ENCODE results near the gene VAX1. TPM values are rescaled to one million over a fixed set of nuclear protein-coding genes. Genes with fewer than 3 reads are reported as not detected.

VAX1 gene
- total RNA-seq, 3 donors from 2014 or later (not counting 1 experiment from before 2014, with no cell fraction given), result not detected

- Histone ChIP-seq H3K27me3 (ENCODE audit: control insufficient read depth, insufficient read depth, low read length) (peaks cover 49% of the 10 kb centered on the region), H3K4me3 (ENCODE audit: low read length) (no peak overlapping the region), H3K36me3 (ENCODE audit: control insufficient read depth, insufficient read depth, low read length) (no peaks in the 10 kb centered on the region), H3K9me3 (ENCODE audit: control insufficient read depth, insufficient read depth, low read length) (no peaks in the 10 kb centered on the region), H3K27ac (ENCODE audit: low read length) (no peak overlapping the region), H3K4me1 (ENCODE audit: control insufficient read depth, insufficient read depth, low read length) (peaks cover 8% of the 10 kb centered on the region)
- peaks cover 0 to 5% of the 10 kb centered on the region in 2 donors for H3K4me1 Mint-ChIP-seq
- intact Hi-C loops (cut with micrococcal nuclease), result no loop called here
- no peak for DNase-seq
- peaks cover 0 to 3% of the 10 kb centered on the region in 2 donors for H3K9me3 Mint-ChIP-seq
- H3K27me3 Mint-ChIP-seq (ENCODE audit: low read depth in 2 of 2), result peaks cover 56 to 74% of the 10 kb centered on the region in 2 donors
- no peak for ATAC-seq
- no peak overlapping the region for H3K27ac Mint-ChIP-seq
- WGBS (ENCODE audit: insufficient coverage), result 17% methylated on average over 6 of the region's 6 CpGs
- TF ChIP-seq CTCF (IDR thresholded peaks at IDR 0.05), result no peak
- peaks cover 9% of the 10 kb centered on the region for H3K36me3 Mint-ChIP-seq
- H3K4me3 Mint-ChIP-seq, result no peak overlapping the region
Measured at GRCh38 chr10:117159390-117159789, 21.3 kb upstream of the VAX1 start.

- Mint-ChIP-seq H3K9me3 (peaks cover 0 to 3% of the 10 kb centered on the region in 2 donors), H3K36me3 (peaks cover 9% of the 10 kb centered on the region), H3K4me3 (no peak overlapping the region), H3K27ac (no peak overlapping the region), H3K27me3 (ENCODE audit: low read depth in 2 of 2) (peaks cover 54 to 76% of the 10 kb centered on the region in 2 donors), H3K4me1 (peaks cover 0 to 5% of the 10 kb centered on the region in 2 donors)
- Histone ChIP-seq H3K9me3 (ENCODE audit: control insufficient read depth, insufficient read depth, low read length) (no peaks in the 10 kb centered on the region), H3K27me3 (ENCODE audit: control insufficient read depth, insufficient read depth, low read length) (peaks cover 38% of the 10 kb centered on the region), H3K4me1 (ENCODE audit: control insufficient read depth, insufficient read depth, low read length) (peaks cover 2% of the 10 kb centered on the region), H3K36me3 (ENCODE audit: control insufficient read depth, insufficient read depth, low read length) (no peaks in the 10 kb centered on the region), H3K4me3 (ENCODE audit: low read length) (no peak overlapping the region), H3K27ac (ENCODE audit: low read length) (no peak overlapping the region)
- intact Hi-C loops (cut with micrococcal nuclease), result no loop called here
- no peak for TF ChIP-seq CTCF (IDR thresholded peaks at IDR 0.05)
- DNase-seq (no peak), ATAC-seq (no peak)
- WGBS (ENCODE audit: insufficient coverage), result 45% methylated on average over 2 of the region's 2 CpGs
Measured at GRCh38 chr10:117158297-117158696, 20.2 kb upstream of the VAX1 start.

- Histone ChIP-seq H3K27me3 (ENCODE audit: control insufficient read depth, insufficient read depth, low read length) (peaks cover 5% of the 10 kb centered on the region), H3K4me3 (ENCODE audit: low read length) (no peak overlapping the region), H3K36me3 (ENCODE audit: control insufficient read depth, insufficient read depth, low read length) (no peaks in the 10 kb centered on the region), H3K9me3 (ENCODE audit: control insufficient read depth, insufficient read depth, low read length) (no peaks in the 10 kb centered on the region), H3K4me1 (ENCODE audit: control insufficient read depth, insufficient read depth, low read length) (no peaks in the 10 kb centered on the region), H3K27ac (ENCODE audit: low read length) (no peak overlapping the region)
- no peaks in the 10 kb centered on the region for H3K36me3 Mint-ChIP-seq
- no peak for DNase-seq
- intact Hi-C loops (cut with micrococcal nuclease), result no loop called here
- H3K27ac Mint-ChIP-seq, result no peak overlapping the region
- H3K27me3 Mint-ChIP-seq (ENCODE audit: low read depth in 2 of 2), result peaks cover 31 to 55% of the 10 kb centered on the region in 2 donors
- H3K4me1 Mint-ChIP-seq, result no peaks in the 10 kb centered on the region
- H3K9me3 Mint-ChIP-seq, result peaks cover 0 to 3% of the 10 kb centered on the region in 2 donors
- 46% methylated on average over 3 of the region's 3 CpGs for WGBS (ENCODE audit: insufficient coverage)
- H3K4me3 Mint-ChIP-seq, result no peak overlapping the region
- no peak for TF ChIP-seq CTCF (IDR thresholded peaks at IDR 0.05)
- no peak for ATAC-seq
Measured at GRCh38 chr10:117152668-117153067, 14.6 kb upstream of the VAX1 start.

GRCh38 chr10:117148284-117148683, 10.2 kb upstream of the VAX1 start:
- intact Hi-C loops (cut with micrococcal nuclease), result no loop called here
- Mint-ChIP-seq H3K9me3 (no peaks in the 10 kb centered on the region), H3K27me3 (ENCODE audit: low read depth in 2 of 2) (peaks cover 28 to 38% of the 10 kb centered on the region in 2 donors), H3K4me1 (no peaks in the 10 kb centered on the region), H3K36me3 (no peaks in the 10 kb centered on the region), H3K4me3 (no peak overlapping the region), H3K27ac (no peak overlapping the region)
- DNase-seq (no peak), ATAC-seq (no peak)
- H3K36me3 ChIP-seq (ENCODE audit: control insufficient read depth, insufficient read depth, low read length), result no peaks in the 10 kb centered on the region
- 79% methylated on average over 2 of the region's 3 CpGs for WGBS (ENCODE audit: insufficient coverage)
- no peak overlapping the region for H3K27ac ChIP-seq (ENCODE audit: low read length)
- no peak for TF ChIP-seq CTCF (IDR thresholded peaks at IDR 0.05)
- no peaks in the 10 kb centered on the region for H3K9me3 ChIP-seq (ENCODE audit: control insufficient read depth, insufficient read depth, low read length)
- no peaks in the 10 kb centered on the region for H3K27me3 ChIP-seq (ENCODE audit: control insufficient read depth, insufficient read depth, low read length)
- no peak overlapping the region for H3K4me3 ChIP-seq (ENCODE audit: low read length)
- no peaks in the 10 kb centered on the region for H3K4me1 ChIP-seq (ENCODE audit: control insufficient read depth, insufficient read depth, low read length)

Data from natural killer cell (primary cell).